IMR-90 (cell line): Measurements from ENCODE around the gene IL1RAPL1. TPM values are rescaled to one million over a fixed set of nuclear protein-coding genes. Genes with fewer than 3 reads are reported as not detected.

ENCODE experiments used
- ATAC-seq: fragments of 200-7000 bp; cut with Tn5 transposase; 2 replicates; pipeline ENCODE4 v1.9.1; 2020; ENCODE audit warnings: low read depth, mild to moderate bottlenecking, moderate library complexity
- BruUV-seq: library from RNA; stranded (reverse); fragments of 400-500 nt; replicated peaks from 2 replicates; lab custom pipeline; 2021; lab: Mats Ljungman, UMichigan
- CTCF ChIA-PET: fragments of 300-600 bp; formaldehyde crosslinking; extraction: SDS; loops from one replicate; lab custom pipeline; 2021; ENCODE audit warnings: antibody characterized with exemption; lab: Yijun Ruan, JAX
- POLR2A ChIA-PET: fragments of 300-600 bp; sonication (Branson Sonifier 250); formaldehyde crosslinking; loops from one replicate; lab custom pipeline; 2022; ENCODE audit warnings: antibody characterized with exemption; ENCODE audit not compliant: unreplicated experiment; lab: Charles Lee
- DNase-seq: peaks from one replicate; pipeline ENCODE4 v3.0.0; 2013
- H2AFZ ChIP-seq: replicated peaks from 2 replicates; pipeline ENCODE3; 2013; ENCODE audit warnings: low read length, mild to moderate bottlenecking; ENCODE audit not compliant: poor library complexity
- H2AK5ac ChIP-seq: 2 replicates; pipeline ENCODE4 v1.6.1; 2013; ENCODE audit warnings: low read depth, low read length, inconsistent platforms
- H2AK9ac ChIP-seq: replicated peaks from 2 replicates; pipeline ENCODE3; 2013; ENCODE audit warnings: mild to moderate bottlenecking, low read depth, low read length, moderate library complexity; ENCODE audit not compliant: poor library complexity
- H2BK120ac ChIP-seq: 2 replicates; pipeline ENCODE4 v1.6.1; 2013; ENCODE audit warnings: low read depth, low read length, inconsistent platforms
- H2BK15ac ChIP-seq: 3 replicates; pipeline ENCODE4 v1.6.1; 2013; ENCODE audit warnings: low read depth, low read length, inconsistent platforms
- H2BK20ac ChIP-seq: 2 replicates; pipeline ENCODE4 v1.6.1; 2013; ENCODE audit warnings: low read depth, mild to moderate bottlenecking, inconsistent platforms, low read length, moderate library complexity
- H2BK5ac ChIP-seq: 2 replicates; pipeline ENCODE4 v1.6.1; 2013; ENCODE audit warnings: mild to moderate bottlenecking, low read depth, low read length, inconsistent platforms; ENCODE audit not compliant: poor library complexity, severe bottlenecking
- H3K14ac ChIP-seq: replicated peaks from 2 replicates; pipeline ENCODE4 v1.6.1; 2013; ENCODE audit warnings: low read depth, low read length, inconsistent platforms
- H3K18ac ChIP-seq: 2 replicates; pipeline ENCODE4 v1.6.1; 2013; ENCODE audit warnings: low read depth, low read length, control low read depth
- H3K23ac ChIP-seq: 2 replicates; pipeline ENCODE4 v1.6.1; 2013; ENCODE audit warnings: low read depth, low read length, inconsistent platforms
- H3K27ac ChIP-seq: 2 replicates; pipeline ENCODE4 v1.5.1; 2013; ENCODE audit warnings: mild to moderate bottlenecking, control low read depth, low read length; ENCODE audit not compliant: insufficient read depth
- H3K27me3 ChIP-seq: 2 replicates; pipeline ENCODE4 v1.6.1; 2013; ENCODE audit warnings: low read length; ENCODE audit not compliant: control insufficient read depth, insufficient read depth
- H3K36me3 ChIP-seq: 2 replicates; pipeline ENCODE4 v1.6.1; 2013; ENCODE audit warnings: low read length, mixed read lengths; ENCODE audit not compliant: control insufficient read depth, insufficient read depth
- H3K4ac ChIP-seq: 2 replicates; pipeline ENCODE4 v1.6.1; 2013; ENCODE audit warnings: low read depth, low read length, inconsistent platforms
- H3K4me1 ChIP-seq: 2 replicates; pipeline ENCODE4 v1.6.1; 2013; ENCODE audit warnings: low read length, mixed read lengths; ENCODE audit not compliant: control insufficient read depth, insufficient read depth
- H3K4me2 ChIP-seq: 2 replicates; pipeline ENCODE4 v1.6.1; 2013; ENCODE audit warnings: low read depth, mild to moderate bottlenecking, control low read depth, low read length, moderate library complexity
- H3K4me3 ChIP-seq: 2 replicates; pipeline ENCODE4 v1.5.1; 2013; ENCODE audit warnings: low read depth, mild to moderate bottlenecking, control low read depth, low read length, moderate library complexity; ENCODE audit not compliant: insufficient read depth
- H3K56ac ChIP-seq: 2 replicates; pipeline ENCODE4 v1.6.1; 2013; ENCODE audit warnings: low read length, inconsistent platforms; ENCODE audit not compliant: insufficient read depth; ENCODE audit errors: extremely low read depth
- H3K79me1 ChIP-seq, 2 experiments: 2 replicates each; pipeline ENCODE4 v1.6.1; 2013; ENCODE audit warnings: low read length in 2 of 2, inconsistent platforms in 1 of 2, low read depth in 1 of 2
- H3K9ac ChIP-seq: 2 replicates; pipeline ENCODE4 v1.6.1; 2013; ENCODE audit warnings: low read depth, low read length, control low read depth
- H3K9me1 ChIP-seq: 2 replicates; pipeline ENCODE4 v1.6.1; 2013; ENCODE audit warnings: low read length, inconsistent platforms; ENCODE audit not compliant: insufficient read depth
- H3K9me3 ChIP-seq: 2 replicates; pipeline ENCODE4 v1.6.1; 2013; ENCODE audit warnings: low read length; ENCODE audit not compliant: control insufficient read depth, insufficient read depth
- H4K20me1 ChIP-seq: 2 replicates; pipeline ENCODE4 v1.6.1; 2013; ENCODE audit warnings: low read length, inconsistent platforms; ENCODE audit not compliant: insufficient read depth
- H4K5ac ChIP-seq: 2 replicates; pipeline ENCODE4 v1.6.1; 2013; ENCODE audit warnings: mild to moderate bottlenecking, low read depth, low read length, control low read depth
- H4K8ac ChIP-seq, 2 experiments: 2 replicates each; pipeline ENCODE4 v1.6.1; 2013; ENCODE audit warnings: low read depth in 2 of 2, low read length in 2 of 2, control low read depth in 1 of 2, inconsistent platforms in 1 of 2
- H4K91ac ChIP-seq: 2 replicates; pipeline ENCODE4 v1.6.1; 2013; ENCODE audit warnings: low read depth, low read length, inconsistent platforms; ENCODE audit not compliant: insufficient read depth
- BHLHE40 ChIP-seq: fragments of 150-350 bp; IDR thresholded peaks from 2 replicates; pipeline ENCODE4 v1.6.1; 2016; ENCODE audit warnings: mild to moderate bottlenecking, low read depth, low read length
- CEBPB ChIP-seq: IDR thresholded peaks from 2 replicates; pipeline ENCODE4 v1.6.1; 2012; ENCODE audit warnings: low read depth, low read length, improper control_type of control experiment
- CHD1 ChIP-seq: IDR thresholded peaks from 2 replicates; pipeline ENCODE4 v1.6.1; 2012; ENCODE audit warnings: low read depth, low read length, improper control_type of control experiment
- CTCF ChIP-seq: conservative IDR thresholded peaks from 2 replicates; pipeline ENCODE4 v1.5.1; 2012; ENCODE audit warnings: mild to moderate bottlenecking, low read depth, low read length, improper control_type of control experiment
- FOS ChIP-seq: fragments of 150-350 bp; IDR thresholded peaks from 2 replicates; pipeline ENCODE4 v1.6.1; 2016; ENCODE audit warnings: low read depth, low read length
- MAFK ChIP-seq: IDR thresholded peaks from 2 replicates; pipeline ENCODE4 v1.6.1; 2012; ENCODE audit warnings: low read depth, low read length, improper control_type of control experiment
- MXI1 ChIP-seq: IDR thresholded peaks from 2 replicates; pipeline ENCODE4 v1.6.1; 2012; ENCODE audit warnings: low read depth, mild to moderate bottlenecking, low read length, moderate library complexity, borderline replicate concordance
- NFE2L2 ChIP-seq: fragments of 150-350 bp; IDR thresholded peaks from 2 replicates; pipeline ENCODE4 v1.6.1; 2016; ENCODE audit warnings: low read depth, mild to moderate bottlenecking, low read length
- POLR2A ChIP-seq: IDR thresholded peaks from 2 replicates; pipeline ENCODE4 v1.6.1; 2012; ENCODE audit warnings: mild to moderate bottlenecking, low read depth, low read length
- RAD21 ChIP-seq: IDR thresholded peaks from 2 replicates; pipeline ENCODE4 v1.6.1; 2012; ENCODE audit warnings: low read length, improper control_type of control experiment
- RCOR1 ChIP-seq: IDR thresholded peaks from 2 replicates; pipeline ENCODE4 v1.6.1; 2012; ENCODE audit warnings: mild to moderate bottlenecking, low read length, improper control_type of control experiment; ENCODE audit not compliant: insufficient replicate concordance
- RFX5 ChIP-seq: IDR thresholded peaks from 2 replicates; pipeline ENCODE4 v1.8.0; 2012; ENCODE audit warnings: low read depth, mild to moderate bottlenecking, low read length, moderate library complexity
- SMC3 ChIP-seq: fragments of 150-350 bp; IDR thresholded peaks from 2 replicates; pipeline ENCODE4 v1.6.1; 2016; ENCODE audit warnings: low read depth, mild to moderate bottlenecking, antibody characterized with exemption, low read length, moderate library complexity
- USF2 ChIP-seq: fragments of 150-350 bp; IDR thresholded peaks from 2 replicates; pipeline ENCODE4 v1.6.1; 2017; ENCODE audit warnings: mild to moderate bottlenecking, antibody characterized with exemption, low read length, low read depth
- WGBS, 2 experiments: methylation state at CpG; one replicate each; pipeline versions ENCODE4 v1.1.5 to v1.1.7; 2013; ENCODE audit warnings: missing lambda C conversion rate in 2 of 2; ENCODE audit not compliant: insufficient read length in 1 of 2; ENCODE audit errors: extremely low coverage in 2 of 2; 5-methylcytosine and 5-hydroxymethylcytosine counted together
- dilution Hi-C: fragments of 300-500 bp; cut with HindIII; formaldehyde crosslinking; loops from one replicate; pipeline ENCODE4 v1.14.3; 2018; ENCODE audit warnings: low sequenced_read_pairs; ENCODE audit not compliant: unreplicated experiment
- in situ Hi-C: fragments of 300-500 bp; cut with MboI; formaldehyde crosslinking; loops from 3 replicates; pipeline ENCODE4 v1.14.3; 2019; ENCODE audit warnings: low sequenced_read_pairs, inconsistent platforms, mixed read lengths
- intact Hi-C: fragments of 100-400 bp; cut with micrococcal nuclease; formaldehyde crosslinking; loops from 2 replicates; pipeline ENCODE4 v1.10.0; 2022
- polyA plus RNA-seq, 3 experiments: library from polyadenylated mRNA; depleted of rRNA; stranded (reverse); fragments of >200 nt; gene quantifications; 2 replicates each; pipeline ENCODE4 v1.2.3, GENCODE V29; 2012; ENCODE audit warnings: low replicate concordance in 1 of 3
- total RNA-seq: library from RNA; depleted of rRNA; stranded (reverse); fragments of >200 nt; gene quantifications from 2 replicates; pipeline ENCODE4 v1.2.3, GENCODE V29; 2012

IL1RAPL1 gene
- total and polyA plus RNA-seq, 2 of the 4 experiments (the other 2 are of a cell fraction), result 1.5 to 9.0 TPM

GRCh38 chrX:28549838-28550237, 37.4 kb upstream of the IL1RAPL1 start:
- dilution Hi-C loops, result no loop called here

More at GRCh38 chrX:28549838-28550237, 37.4 kb upstream of the IL1RAPL1 start:
- no peak overlapping the region for H4K5ac ChIP-seq
- H3K23ac ChIP-seq, result no peak overlapping the region
- no peak overlapping the region for H2BK20ac ChIP-seq
- ChIA-PET CTCF (no interaction called here), POLR2A (no interaction called here)
- H4K91ac ChIP-seq, result no peak overlapping the region
- no peaks in the 10 kb centered on the region for H3K36me3 ChIP-seq
- DNase-seq (no peak), ATAC-seq (no peak)
- 86% methylated on average over 1 of the region's 4 CpGs; no CpG with 5 or more reads in 1 of the 2 experiments for WGBS, 2 experiments
- H3K18ac ChIP-seq, result no peak overlapping the region
- no peak overlapping the region for H3K9ac ChIP-seq
- no TSS peak for BruUV-seq
- H4K20me1 ChIP-seq, result no peaks in the 10 kb centered on the region
- H3K9me3 ChIP-seq, result no peaks in the 10 kb centered on the region
- no peaks in the 10 kb centered on the region for H3K4me1 ChIP-seq
- H3K14ac ChIP-seq, result no peak overlapping the region
- H3K4me3 ChIP-seq, result no peak overlapping the region
- no peaks in the 10 kb centered on the region for H3K27me3 ChIP-seq
- no peak overlapping the region for H3K27ac ChIP-seq
- no peaks in the 10 kb centered on the region for H3K79me1 ChIP-seq
- H2BK120ac ChIP-seq, result no peak overlapping the region
- H3K9me1 ChIP-seq, result no peaks in the 10 kb centered on the region
- no peak overlapping the region for H2BK5ac ChIP-seq
- in situ Hi-C loops, result no loop called here
- no peak overlapping the region for H4K8ac ChIP-seq
- no peak overlapping the region for H2BK15ac ChIP-seq
- no peak overlapping the region for H2AFZ ChIP-seq
- no peak overlapping the region for H3K4ac ChIP-seq
- intact Hi-C loops, result no loop called here
- H2AK9ac ChIP-seq, result no peak overlapping the region
- TF ChIP-seq RFX5, result no peak
- no peak for TF ChIP-seq USF2
- no peak for TF ChIP-seq FOS
- TF ChIP-seq CEBPB, result no peak
- TF ChIP-seq RCOR1, result no peak
- TF ChIP-seq MXI1, result no peak
- no peak for TF ChIP-seq RAD21
- no peak for TF ChIP-seq CTCF
- no peak for TF ChIP-seq POLR2A
- TF ChIP-seq NFE2L2, result no peak
- TF ChIP-seq CHD1, result no peak
- no peak for TF ChIP-seq SMC3
- no peak for TF ChIP-seq BHLHE40
- no peak for TF ChIP-seq MAFK
- no peak overlapping the region for H3K4me2 ChIP-seq
- no peak overlapping the region for H3K56ac ChIP-seq
- H2AK5ac ChIP-seq, result no peak overlapping the region
